ENCODE measurements around the gene ANO10.

The ANO10 gene

DNA sequence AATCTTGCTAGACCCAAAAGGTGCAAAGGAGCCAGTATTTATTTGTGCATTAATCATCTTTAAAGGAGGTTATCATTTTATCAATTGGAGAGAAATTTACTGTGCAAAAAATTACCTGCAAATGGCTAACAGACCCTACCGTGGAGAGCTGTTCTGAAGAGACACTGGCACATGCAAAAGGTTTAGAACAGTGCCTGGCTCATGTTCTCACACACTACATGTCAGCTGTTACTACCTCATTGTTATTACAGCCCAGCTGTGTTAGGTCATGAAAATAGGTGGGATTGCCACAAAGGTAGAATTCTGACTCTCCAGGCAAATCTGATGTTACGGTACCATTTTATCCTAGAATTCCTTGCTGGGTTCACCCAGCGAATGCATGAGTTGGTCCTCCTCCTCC, 198.2 kb downstream of the ANO10 start:
- Histone ChIP-seq H3K4me3 (ENCODE audit: low read depth in 1 of 2, low read length in 2 of 2) (no peak overlapping the region), H3K9ac (ENCODE audit: low read length) (no peak overlapping the region), H3K36me3 (ENCODE audit: insufficient read depth, low read length) (no peaks in the 10 kb centered on the region), H3K27ac (ENCODE audit: low read depth, low read length) (no peak overlapping the region), H3K9me3 (ENCODE audit: low read length) (peaks cover 5% of the 10 kb centered on the region), H3K27me3 (ENCODE audit: control insufficient read depth in 1 of 2, insufficient read depth in 2 of 2, low read length in 2 of 2) (no peaks in the 10 kb centered on the region), H3K4me1 (ENCODE audit: insufficient read depth, low read length) (peaks cover 25% of the 10 kb centered on the region)

DNA sequence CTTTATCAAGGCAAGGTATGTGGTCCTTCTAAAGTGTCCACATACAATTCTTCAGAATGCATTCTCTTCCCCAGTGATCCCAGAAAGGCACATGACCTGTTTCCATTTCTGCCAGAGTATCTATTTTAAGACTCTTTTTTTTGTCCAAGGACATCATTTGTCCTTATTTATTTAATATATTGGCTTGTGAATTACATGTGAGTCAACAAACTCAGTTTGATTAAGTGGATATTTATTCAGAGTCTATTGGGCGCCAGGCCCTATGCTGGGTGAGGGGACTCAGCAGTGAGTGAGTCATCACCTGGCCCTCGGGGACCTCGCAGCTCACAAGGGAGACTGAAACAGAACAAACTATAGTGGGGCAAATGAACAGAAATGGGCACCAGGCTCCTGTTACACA, 198.7 kb downstream of the ANO10 start:
- Histone ChIP-seq H3K27ac (ENCODE audit: low read depth, low read length) (no peak overlapping the region), H3K27me3 (ENCODE audit: control insufficient read depth in 1 of 2, insufficient read depth in 2 of 2, low read length in 2 of 2) (no peaks in the 10 kb centered on the region), H3K36me3 (ENCODE audit: insufficient read depth, low read length) (no peaks in the 10 kb centered on the region), H3K9me3 (ENCODE audit: low read length) (peaks cover 5% of the 10 kb centered on the region), H3K4me3 (ENCODE audit: low read depth in 1 of 2, low read length in 2 of 2) (no peak overlapping the region), H3K4me1 (ENCODE audit: insufficient read depth, low read length) (peaks cover 25% of the 10 kb centered on the region), H3K9ac (ENCODE audit: low read length) (no peak overlapping the region)

- no peak overlapping the region for H3K4me3 ChIP-seq (ENCODE audit: low read depth in 1 of 2, low read length in 2 of 2)
- H3K27me3 ChIP-seq (ENCODE audit: control insufficient read depth in 1 of 2, insufficient read depth in 2 of 2, low read length in 2 of 2): no peaks in the 10 kb centered on the region
- H3K27ac ChIP-seq (ENCODE audit: low read depth, low read length): no peak overlapping the region
- H3K9me3 ChIP-seq (ENCODE audit: low read length): no peaks in the 10 kb centered on the region
- H3K36me3 ChIP-seq (ENCODE audit: insufficient read depth, low read length): no peaks in the 10 kb centered on the region
- H3K9ac ChIP-seq (ENCODE audit: low read length): no peak overlapping the region
- H3K4me1 ChIP-seq (ENCODE audit: insufficient read depth, low read length): peaks cover 15% of the 10 kb centered on the region
These were observed 203.1 kb downstream of the ANO10 start for GRCh38 chr3:43418601-43419272.

DNA sequence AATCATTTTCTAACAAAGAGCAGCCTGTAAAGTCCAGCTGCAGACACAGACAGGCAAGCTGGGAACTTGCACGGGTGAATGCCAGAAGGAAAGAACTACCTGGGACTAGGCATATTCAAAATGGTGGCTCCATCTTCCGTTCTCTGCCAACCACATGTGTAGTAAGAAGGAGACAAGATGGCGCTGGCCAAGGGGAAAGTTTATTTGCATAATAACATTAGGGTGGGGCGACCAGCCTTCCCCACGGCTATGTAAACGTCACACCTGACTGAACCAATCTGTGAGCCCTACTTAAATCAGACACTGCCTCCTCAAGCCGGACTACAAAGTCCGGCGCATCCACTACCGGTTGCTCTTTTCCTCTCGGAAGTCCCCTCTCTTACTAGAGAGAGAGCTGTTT, 204.7 kb downstream of the ANO10 start:
- Histone ChIP-seq H3K9me3 (ENCODE audit: low read length) (no peaks in the 10 kb centered on the region), H3K27me3 (ENCODE audit: control insufficient read depth in 1 of 2, insufficient read depth in 2 of 2, low read length in 2 of 2) (no peaks in the 10 kb centered on the region), H3K9ac (ENCODE audit: low read length) (no peak overlapping the region), H3K4me3 (ENCODE audit: low read depth in 1 of 2, low read length in 2 of 2) (no peak overlapping the region), H3K36me3 (ENCODE audit: insufficient read depth, low read length) (no peaks in the 10 kb centered on the region), H3K4me1 (ENCODE audit: insufficient read depth, low read length) (no peaks in the 10 kb centered on the region), H3K27ac (ENCODE audit: low read depth, low read length) (no peak overlapping the region)

GRCh38 chr3:43415088-43415487, 206.7 kb downstream of the ANO10 start:
- no peaks in the 10 kb centered on the region for H3K27me3 ChIP-seq (ENCODE audit: control insufficient read depth in 1 of 2, insufficient read depth in 2 of 2, low read length in 2 of 2)
- H3K27ac ChIP-seq (ENCODE audit: low read depth, low read length): no peak overlapping the region
- no peak overlapping the region for H3K9ac ChIP-seq (ENCODE audit: low read length)
- no peak overlapping the region for H3K4me3 ChIP-seq (ENCODE audit: low read depth in 1 of 2, low read length in 2 of 2)
- H3K4me1 ChIP-seq (ENCODE audit: insufficient read depth, low read length): peaks cover 10% of the 10 kb centered on the region
- no peaks in the 10 kb centered on the region for H3K36me3 ChIP-seq (ENCODE audit: insufficient read depth, low read length)
- H3K9me3 ChIP-seq (ENCODE audit: low read length): no peaks in the 10 kb centered on the region

GRCh38 chr3:43413676-43414368, 208.0 kb downstream of the ANO10 start:
- Histone ChIP-seq H3K4me1 (ENCODE audit: insufficient read depth, low read length) (peaks cover 10% of the 10 kb centered on the region), H3K27ac (ENCODE audit: low read depth, low read length) (no peak overlapping the region), H3K9ac (ENCODE audit: low read length) (no peak overlapping the region), H3K9me3 (ENCODE audit: low read length) (no peaks in the 10 kb centered on the region), H3K4me3 (ENCODE audit: low read depth in 1 of 2, low read length in 2 of 2) (no peak overlapping the region), H3K27me3 (ENCODE audit: control insufficient read depth in 1 of 2, insufficient read depth in 2 of 2, low read length in 2 of 2) (no peaks in the 10 kb centered on the region), H3K36me3 (ENCODE audit: insufficient read depth, low read length) (no peaks in the 10 kb centered on the region)

- H3K4me3 ChIP-seq (ENCODE audit: low read depth in 1 of 2, low read length in 2 of 2): no peak overlapping the region
- no peak overlapping the region for H3K9ac ChIP-seq (ENCODE audit: low read length)
- H3K9me3 ChIP-seq (ENCODE audit: low read length): no peaks in the 10 kb centered on the region
- H3K36me3 ChIP-seq (ENCODE audit: insufficient read depth, low read length): no peaks in the 10 kb centered on the region
- H3K4me1 ChIP-seq (ENCODE audit: insufficient read depth, low read length): peaks cover 10% of the 10 kb centered on the region
- H3K27ac ChIP-seq (ENCODE audit: low read depth, low read length): no peak overlapping the region
- H3K27me3 ChIP-seq (ENCODE audit: control insufficient read depth in 1 of 2, insufficient read depth in 2 of 2, low read length in 2 of 2): no peaks in the 10 kb centered on the region
These were observed 210.4 kb downstream of the ANO10 start for GRCh38 chr3:43411429-43411828.

GRCh38 chr3:43410592-43410991, 211.2 kb downstream of the ANO10 start:
- no peaks in the 10 kb centered on the region for H3K36me3 ChIP-seq (ENCODE audit: insufficient read depth, low read length)
- no peaks in the 10 kb centered on the region for H3K27me3 ChIP-seq (ENCODE audit: control insufficient read depth in 1 of 2, insufficient read depth in 2 of 2, low read length in 2 of 2)
- peaks cover 10% of the 10 kb centered on the region for H3K4me1 ChIP-seq (ENCODE audit: insufficient read depth, low read length)
- H3K27ac ChIP-seq (ENCODE audit: low read depth, low read length): no peak overlapping the region
- H3K9ac ChIP-seq (ENCODE audit: low read length): no peak overlapping the region
- H3K9me3 ChIP-seq (ENCODE audit: low read length): no peaks in the 10 kb centered on the region
- no peak overlapping the region for H3K4me3 ChIP-seq (ENCODE audit: low read depth in 1 of 2, low read length in 2 of 2)

GRCh38 chr3:43409506-43409905, 212.3 kb downstream of the ANO10 start:
- Histone ChIP-seq H3K9me3 (ENCODE audit: low read length) (no peaks in the 10 kb centered on the region), H3K36me3 (ENCODE audit: insufficient read depth, low read length) (no peaks in the 10 kb centered on the region), H3K4me1 (ENCODE audit: insufficient read depth, low read length) (peaks cover 10% of the 10 kb centered on the region), H3K27me3 (ENCODE audit: control insufficient read depth in 1 of 2, insufficient read depth in 2 of 2, low read length in 2 of 2) (no peaks in the 10 kb centered on the region), H3K4me3 (ENCODE audit: low read depth in 1 of 2, low read length in 2 of 2) (no peak overlapping the region), H3K9ac (ENCODE audit: low read length) (no peak overlapping the region), H3K27ac (ENCODE audit: low read depth, low read length) (no peak overlapping the region)

DNA sequence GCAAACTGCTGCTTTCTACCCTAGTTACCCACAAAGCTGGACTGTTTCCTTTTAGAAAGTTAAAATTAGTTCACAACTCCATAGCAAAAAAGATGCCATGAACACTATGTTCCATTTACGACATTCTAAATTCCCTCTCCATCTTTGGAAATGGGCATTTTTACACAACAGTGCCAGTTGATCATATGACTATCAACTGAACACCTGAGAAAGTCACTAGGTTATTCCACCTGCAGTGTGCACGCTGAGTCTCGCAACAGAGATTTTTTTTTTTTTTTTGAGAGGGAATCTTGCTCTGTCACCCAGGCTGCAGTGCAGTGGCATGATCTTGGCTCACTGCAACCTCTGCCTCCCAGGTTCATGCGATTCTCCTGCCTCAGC, 215.2 kb downstream of the ANO10 start:
- Histone ChIP-seq H3K9me3 (ENCODE audit: low read length) (no peaks in the 10 kb centered on the region), H3K27ac (ENCODE audit: low read depth, low read length) (no peak overlapping the region), H3K4me3 (ENCODE audit: low read depth in 1 of 2, low read length in 2 of 2) (no peak overlapping the region), H3K27me3 (ENCODE audit: control insufficient read depth in 1 of 2, insufficient read depth in 2 of 2, low read length in 2 of 2) (no peaks in the 10 kb centered on the region), H3K36me3 (ENCODE audit: insufficient read depth, low read length) (no peaks in the 10 kb centered on the region), H3K9ac (ENCODE audit: low read length) (no peak overlapping the region), H3K4me1 (ENCODE audit: insufficient read depth, low read length) (peaks cover 10% of the 10 kb centered on the region)

DNA sequence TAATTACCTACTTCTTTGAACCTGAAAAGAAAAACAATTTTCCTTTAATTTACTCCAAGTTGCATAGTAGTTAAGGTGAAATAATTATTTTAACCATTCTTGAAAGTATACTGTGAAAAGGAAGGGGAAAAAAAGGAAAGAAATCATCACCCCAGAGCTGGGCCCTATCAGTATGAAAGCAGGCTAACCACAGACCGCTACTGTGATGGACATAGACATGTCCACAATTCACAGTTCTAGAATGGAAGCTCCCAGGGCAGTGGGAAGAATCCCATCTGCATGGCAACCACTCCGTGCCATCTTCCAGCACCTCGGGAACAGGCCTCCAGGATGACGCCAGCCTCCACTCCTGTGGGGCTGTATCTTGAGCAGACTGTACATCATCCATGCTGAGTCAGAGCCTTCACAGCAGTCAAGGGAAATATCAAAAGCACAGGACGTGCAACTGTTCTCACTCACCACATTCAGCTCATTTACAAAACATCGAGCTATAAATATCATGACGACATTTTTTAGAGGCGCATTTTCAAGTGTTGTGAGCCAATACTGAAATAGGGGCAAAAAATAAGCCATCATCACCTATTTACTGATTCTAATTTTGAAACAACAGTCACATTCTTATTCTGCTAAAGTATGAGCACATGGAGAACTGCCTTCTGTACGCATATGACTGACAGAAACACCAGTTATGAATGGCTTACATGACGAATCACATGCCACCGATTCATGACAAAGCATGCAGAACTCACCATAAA, 215.7 kb downstream of the ANO10 start:
- no peaks in the 10 kb centered on the region for H3K27me3 ChIP-seq (ENCODE audit: control insufficient read depth in 1 of 2, insufficient read depth in 2 of 2, low read length in 2 of 2)
- no peaks in the 10 kb centered on the region for H3K36me3 ChIP-seq (ENCODE audit: insufficient read depth, low read length)
- H3K9ac ChIP-seq (ENCODE audit: low read length): no peak overlapping the region
- peaks cover 5% of the 10 kb centered on the region for H3K4me1 ChIP-seq (ENCODE audit: insufficient read depth, low read length)
- no peak overlapping the region for H3K27ac ChIP-seq (ENCODE audit: low read depth, low read length)
- no peaks in the 10 kb centered on the region for H3K9me3 ChIP-seq (ENCODE audit: low read length)
- H3K4me3 ChIP-seq (ENCODE audit: low read depth in 1 of 2, low read length in 2 of 2): no peak overlapping the region
